Lower leg skin (tissue), 3 donors: Measurements from ENCODE around the gene C6orf136.

Source experiments
- CTCF ChIP-seq, 3 donors: fragments of 450-650 bp; IDR thresholded peaks; one replicate each; pipeline ENCODE4 v1.5.1; 2016; ENCODE audit warnings: antibody characterized with exemption in 3 of 3, mild to moderate bottlenecking in 3 of 3, moderate library complexity in 2 of 3
- POLR2A ChIP-seq, 2 donors: fragments of 450-650 bp; IDR thresholded peaks; one replicate each; pipeline ENCODE4 v1.6.1; 2016 to 2017; ENCODE audit warnings: antibody characterized with exemption in 2 of 2, mild to moderate bottlenecking in 1 of 2, moderate library complexity in 1 of 2

GRCh38 chr6:30615958-30616810, 30.7 kb upstream of the C6orf136 start:
- no peak for TF ChIP-seq CTCF (IDR thresholded peaks at IDR 0.05)
- TF ChIP-seq POLR2A (IDR thresholded peaks at IDR 0.05) = no peak
